HG02571 (cell line): ENCODE results near the gene SPATA2L.

Experiments
- ATAC-seq: cut with Tn5 transposase; IDR thresholded peaks from one replicate; pipeline ENCODE4 v1.9.1; 2021; ENCODE audit warnings: mild to moderate bottlenecking, moderate library complexity; ENCODE audit not compliant: unreplicated experiment

The SPATA2L gene

DNA sequence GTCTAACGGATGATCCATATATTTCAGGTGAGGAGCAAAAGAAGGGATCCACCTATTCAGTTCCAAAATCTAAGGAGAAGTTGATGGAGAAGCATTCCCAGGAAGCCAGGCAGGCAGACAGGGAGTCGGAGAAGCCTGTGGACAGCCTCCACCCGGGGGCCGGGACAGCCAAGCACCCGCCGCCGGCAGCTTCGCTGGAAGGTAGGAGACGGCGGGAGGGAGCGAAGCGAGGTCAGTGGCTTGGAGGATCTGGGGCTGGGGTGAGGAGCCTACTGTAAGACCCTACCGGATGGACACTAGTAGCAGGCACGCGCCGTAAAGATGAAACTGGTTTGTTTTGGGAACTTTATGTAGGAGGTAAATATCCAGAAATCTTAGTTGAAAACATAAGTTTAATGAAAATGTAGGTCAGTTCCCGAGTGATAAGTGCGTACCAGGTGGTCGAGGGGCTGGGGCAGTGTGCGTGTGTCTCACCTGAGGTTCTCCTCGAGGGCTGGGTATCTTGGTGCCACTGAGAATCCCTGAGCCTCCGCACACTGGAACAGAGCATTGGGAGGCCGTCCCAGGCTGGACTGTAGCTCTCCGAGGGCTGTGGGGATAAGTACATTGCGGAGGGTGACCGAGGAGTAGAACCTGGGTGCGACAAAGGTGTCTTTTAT lies 43.2 kb downstream of the SPATA2L start:
- no peak for ATAC-seq

- peak; percentile 81 for ATAC-seq
Observed at GRCh38 chr16:89657442-89658220, 43.9 kb downstream of the SPATA2L start, which contains the start of the genes CHMP1A and SPATA33. Gene CHMP1A, minus strand, starts transcription at chr16:89657708. Its CDS starts 120 bp downstream, at chr16:89657588. Gene SPATA33, plus strand, starts transcription at chr16:89657836. Its CDS starts 76 bp downstream, at chr16:89657912.

DNA sequence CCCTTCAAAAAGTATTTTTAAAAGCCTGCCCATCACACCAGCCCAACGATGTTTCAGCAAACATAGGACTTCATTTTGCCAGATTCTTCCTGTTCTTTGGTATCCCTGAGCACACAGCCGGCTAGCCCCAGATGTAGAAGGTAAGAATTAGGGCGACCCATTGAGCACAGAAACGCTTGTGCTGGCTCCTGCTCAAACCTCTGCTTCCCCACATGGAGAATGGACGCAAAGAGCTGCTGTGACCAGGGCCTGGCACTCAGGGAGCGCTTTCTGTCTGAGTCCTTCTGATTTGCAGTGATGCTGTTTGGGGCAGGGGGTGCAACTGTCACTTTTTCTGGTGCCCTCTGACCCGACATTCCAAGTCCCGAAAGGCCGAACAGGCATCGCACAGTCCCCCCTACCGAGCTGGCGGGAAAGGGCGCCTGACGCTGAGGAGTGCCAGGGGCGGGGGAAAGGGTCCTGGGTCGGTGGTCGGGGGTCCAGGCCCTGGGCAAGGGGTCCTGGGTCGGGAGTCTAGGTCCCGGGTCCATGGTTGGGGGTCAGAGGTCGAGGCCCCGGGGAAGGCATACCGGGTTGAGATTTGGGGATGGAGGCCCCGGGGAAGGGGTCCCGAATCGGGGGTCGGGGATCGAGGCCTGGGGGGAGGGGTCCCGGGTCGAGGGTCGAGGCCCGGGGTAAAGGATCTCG lies 44.9 kb downstream of the SPATA2L start:
- ATAC-seq = no peak

GRCh38 chr16:89655062-89655643 lies 46.4 kb downstream of the SPATA2L start:
- no peak for ATAC-seq

- ATAC-seq = no peak
Observed at GRCh38 chr16:89653656-89654295, 47.7 kb downstream of the SPATA2L start.

GRCh38 chr16:89651584-89651983 lies 49.9 kb downstream of the SPATA2L start:
- no peak for ATAC-seq

- ATAC-seq = no peak
Observed at GRCh38 chr16:89646906-89647305, 54.6 kb downstream of the SPATA2L start.
